Stimulated activated CD4-positive, alpha-beta T cell treated with anti-CD3 and anti-CD28 coated beads, TNF-alpha, amount 100 ng/mL, for 24 hours (primary cell): ENCODE results near the gene NHP2.
A peak's percentile ranks its signal among the peaks of the same experiment; 100 is the strongest.
"Not testable (repeated sequence)": the region's sequence is repeated elsewhere in the genome, so short reads cannot be mapped to it uniquely, and the experiment has no call there.

Experiments used
- DNase-seq, 3 experiments: peaks; one replicate each; pipeline ENCODE4 v3.0.0-alpha.2; 2020; ENCODE audit warnings: low read depth in 3 of 3

The NHP2 gene

GRCh38 chr5:178130576-178131445, 22.9 kb downstream of the NHP2 start, which contains the start of gene RMND5B:
TSS of gene RMND5B (plus strand) at chr5:178131014. CDS start at chr5:178138120, 7,106 bp downstream.
- DNase-seq = peak; percentile 68 to 84 (median 73)

- DNase-seq = not testable (repeated sequence)
These were observed 23.5 kb downstream of the NHP2 start for GRCh38 chr5:178130234-178130575.

- DNase-seq = no peak
These were observed 24.4 kb downstream of the NHP2 start for GRCh38 chr5:178129296-178129695.

GRCh38 chr5:178127300-178128009, 26.2 kb downstream of the NHP2 start:
- DNase-seq = not testable (repeated sequence)

GRCh38 chr5:178126556-178126955, 27.1 kb downstream of the NHP2 start:
- DNase-seq = no peak

- no peak for DNase-seq
These were observed 28.3 kb downstream of the NHP2 start for GRCh38 chr5:178125253-178125906.

- no peak for DNase-seq
These were observed 29.4 kb downstream of the NHP2 start for GRCh38 chr5:178123966-178124925.

GRCh38 chr5:178123094-178123965, 30.4 kb downstream of the NHP2 start:
- DNase-seq = no peak

GRCh38 chr5:178122346-178122745, 31.3 kb downstream of the NHP2 start:
- DNase-seq = no peak

- DNase-seq = no peak
These were observed 32.1 kb downstream of the NHP2 start for GRCh38 chr5:178121391-178122276.

GRCh38 chr5:178120607-178121357, 32.9 kb downstream of the NHP2 start:
- peak; percentile 54 to 82 (median 61) for DNase-seq

GRCh38 chr5:178119915-178120606, 33.6 kb downstream of the NHP2 start:
- DNase-seq = no peak

- DNase-seq = no peak
These were observed 35.6 kb downstream of the NHP2 start for GRCh38 chr5:178117923-178118701.

GRCh38 chr5:178116143-178116885, 37.4 kb downstream of the NHP2 start:
- DNase-seq = peak in 1 of 3 experiments; percentile 59

GRCh38 chr5:178115814-178116142, 37.9 kb downstream of the NHP2 start:
- no peak for DNase-seq

GRCh38 chr5:178115136-178115813, 38.4 kb downstream of the NHP2 start:
- no peak for DNase-seq
